AG04449 (cell line): ENCODE results near the gene INTS11.
A peak's percentile ranks its signal among the peaks of the same experiment; 100 is the strongest.

ENCODE experiments used
- CTCF ChIA-PET: fragments of 350-600 bp; formaldehyde crosslinking; extraction: SDS; loops from one replicate; lab custom pipeline; 2021; ENCODE audit warnings: antibody characterized with exemption; lab: Yijun Ruan, JAX
- POLR2A ChIA-PET: fragments of 400-600, 350-600 bp; formaldehyde crosslinking; extraction: SDS; loops from one replicate; lab custom pipeline; 2020; ENCODE audit warnings: antibody characterized with exemption, inconsistent platforms; lab: Yijun Ruan, JAX
- DNase-seq: peaks from one replicate; pipeline ENCODE4 v3.0.0-alpha.2; 2010; ENCODE audit warnings: low read depth, low spot score
- H3K4me3 ChIP-seq: 2 replicates; pipeline ENCODE4 v1.5.1; 2011; ENCODE audit warnings: low read depth, mild to moderate bottlenecking, control low read depth, low read length
- CTCF ChIP-seq: IDR thresholded peaks from one replicate; pipeline ENCODE4 v1.5.1; 2011; ENCODE audit warnings: mild to moderate bottlenecking, moderate library complexity, low read length, control low read depth, inconsistent platforms; ENCODE audit not compliant: insufficient read depth; ENCODE audit errors: missing control alignments

Gene INTS11

GRCh38 chr1:1322952-1323351, 1.5 kb downstream of the INTS11 start:
- no peak for DNase-seq
- H3K4me3 ChIP-seq: peak overlapping the region; percentile 15; the same call in 1 of the 2 replicates
- POLR2A ChIA-PET: no interaction called here
- CTCF ChIA-PET: interaction anchor here (0.7 kb wide), 1 partner anchor 17 kb away, joined by 3 read pairs; no protein-coding TSS in a partner anchor
- TF ChIP-seq CTCF: no peak

GRCh38 chr1:1322418-1322817, 2.0 kb downstream of the INTS11 start:
- ChIA-PET POLR2A (no interaction called here), CTCF (no interaction called here)
- DNase-seq: no peak
- H3K4me3 ChIP-seq: no peak overlapping the region
- TF ChIP-seq CTCF: no peak

GRCh38 chr1:1321477-1321876, 3.0 kb downstream of the INTS11 start:
- DNase-seq: no peak
- no peak overlapping the region for H3K4me3 ChIP-seq
- no peak for TF ChIP-seq CTCF
- POLR2A ChIA-PET: no interaction called here
- CTCF ChIA-PET: no interaction called here

GRCh38 chr1:1320666-1321448, 3.6 kb downstream of the INTS11 start:
- ChIA-PET POLR2A (interaction anchor here (0.8 kb wide), 1 partner anchor 10 kb away, joined by 3 read pairs; no protein-coding TSS in a partner anchor), CTCF (no interaction called here)

GRCh38 chr1:1319646-1319941, 4.9 kb downstream of the INTS11 start:
- no peak for TF ChIP-seq CTCF
- CTCF ChIA-PET: no interaction called here
- POLR2A ChIA-PET: no interaction called here
- no peak overlapping the region for H3K4me3 ChIP-seq
- DNase-seq: no peak

More at GRCh38 chr1:1320666-1321448, 3.6 kb downstream of the INTS11 start:
- H3K4me3 ChIP-seq: no peak overlapping the region
- no peak for DNase-seq
- no peak for TF ChIP-seq CTCF

GRCh38 chr1:1318777-1319645, 5.4 kb downstream of the INTS11 start:
- CTCF ChIA-PET: interaction anchor here (1.3 kb wide), 1 partner anchor 9 kb away, joined by 3 read pairs; no protein-coding TSS in a partner anchor
- no peak for TF ChIP-seq CTCF
- DNase-seq: no peak
- no peak overlapping the region for H3K4me3 ChIP-seq
- POLR2A ChIA-PET: interaction anchor here (0.6 to 1.0 kb wide), 2 partner anchors 10 to 15 kb away, joined by 3 to 4 read pairs; no protein-coding TSS in a partner anchor
